ENCODE results near the gene CFAP92.

The CFAP92 gene

DNA sequence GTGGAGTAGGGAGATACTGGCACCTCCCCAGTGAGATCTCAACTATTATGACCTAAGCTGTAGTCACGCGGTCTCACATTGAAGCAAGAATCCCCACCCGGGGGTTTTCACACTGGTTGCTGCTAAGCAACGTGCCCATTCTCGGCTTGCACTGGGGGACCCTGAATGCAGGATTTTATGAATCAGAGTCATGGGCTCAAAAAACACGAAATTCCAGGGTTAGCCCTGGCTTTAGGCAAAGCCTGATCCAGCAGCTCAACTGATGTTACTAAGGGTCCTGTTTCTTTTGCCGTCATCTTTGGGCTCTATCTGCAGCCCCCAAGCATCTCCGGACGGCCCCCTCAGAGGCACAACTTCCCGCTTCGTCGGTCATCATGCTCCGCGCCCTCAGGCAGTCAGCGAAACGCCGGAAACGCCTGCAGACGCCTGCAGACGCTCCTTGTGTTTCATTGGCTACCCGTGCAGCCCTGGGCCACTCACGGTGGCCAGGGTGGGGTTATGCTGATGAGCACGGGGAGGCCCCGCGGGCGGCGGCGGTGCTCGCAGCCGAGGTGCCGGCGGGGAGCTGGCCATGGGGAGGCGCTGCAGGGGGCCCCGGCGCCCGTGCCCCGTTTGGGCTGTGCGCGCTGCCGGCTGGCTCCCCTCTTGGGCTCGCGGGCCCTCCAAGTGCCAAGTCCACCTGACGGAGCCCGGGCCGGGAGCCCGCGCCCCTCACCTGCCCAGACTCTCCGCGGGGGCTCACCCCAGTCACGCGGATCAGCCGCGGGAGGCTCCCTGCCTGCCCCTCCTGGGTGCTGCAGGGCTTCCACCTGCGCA lies 33.1 kb upstream of the CFAP92 start:
- peak; percentile 84 for DNase-seq (ENCODE audit: low spot score)

DNA sequence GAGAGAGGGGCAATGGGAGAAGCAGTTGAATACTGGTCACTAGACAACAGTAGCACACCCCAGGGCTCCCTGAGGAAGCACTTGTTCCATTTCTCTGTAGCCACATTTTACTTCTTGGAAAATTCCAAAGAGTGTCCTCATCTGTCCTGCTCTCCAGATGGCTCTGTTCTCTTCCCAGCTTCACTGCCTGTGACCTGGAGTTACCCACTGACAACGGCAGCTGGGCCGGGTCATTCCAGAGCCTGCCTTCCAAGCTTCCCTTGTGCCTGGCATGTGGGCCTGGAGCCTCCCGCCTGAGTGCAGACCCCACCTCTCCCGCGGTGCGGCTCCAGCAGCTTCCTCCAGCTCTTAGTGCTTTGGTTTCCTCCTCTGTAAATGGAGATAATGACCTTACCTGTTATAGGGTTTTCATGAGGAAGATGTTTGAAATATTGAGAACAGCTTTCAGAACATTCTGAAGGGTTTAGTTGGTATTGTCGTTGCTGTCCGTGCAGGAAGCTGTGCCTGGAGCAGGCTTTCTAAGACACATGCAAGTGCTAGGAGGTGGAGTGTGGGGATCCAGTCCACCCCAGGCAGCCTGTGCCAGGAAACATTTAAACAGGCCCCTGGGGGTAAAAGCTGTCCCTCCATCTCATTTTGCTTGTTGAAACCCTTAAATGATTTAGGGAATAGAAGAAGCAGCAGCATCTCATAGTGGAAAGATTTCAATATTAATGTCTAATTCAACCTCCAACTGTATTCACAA lies 32.0 kb upstream of the CFAP92 start:
- DNase-seq (ENCODE audit: low spot score), result no peak

GRCh38 chr3:129025108-129025507 lies 31.2 kb upstream of the CFAP92 start:
- no peak for DNase-seq (ENCODE audit: low spot score)

GRCh38 chr3:129023909-129024308 lies 30.0 kb upstream of the CFAP92 start:
- DNase-seq (ENCODE audit: low spot score), result no peak

DNA sequence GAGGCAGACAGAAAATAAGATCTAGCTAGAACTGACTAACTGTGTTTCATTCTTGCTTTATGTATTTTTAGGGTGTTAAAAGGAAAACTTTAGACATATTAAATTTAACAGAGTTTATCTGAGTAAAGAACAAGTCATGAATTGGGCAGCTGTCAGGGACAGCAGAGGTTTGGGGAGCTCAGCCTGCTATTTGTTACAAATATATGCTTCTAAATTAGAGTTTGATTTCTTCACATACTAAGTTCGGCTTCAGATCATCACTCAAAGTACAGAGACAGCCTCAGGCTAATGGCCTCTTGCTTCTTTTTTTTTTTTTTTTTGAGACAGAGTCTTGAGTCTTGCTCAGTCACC lies 29.1 kb upstream of the CFAP92 start:
- DNase-seq (ENCODE audit: low spot score), result no peak

GRCh38 chr3:129022114-129023007 lies 28.5 kb upstream of the CFAP92 start:
- no peak for DNase-seq (ENCODE audit: low spot score)

DNA sequence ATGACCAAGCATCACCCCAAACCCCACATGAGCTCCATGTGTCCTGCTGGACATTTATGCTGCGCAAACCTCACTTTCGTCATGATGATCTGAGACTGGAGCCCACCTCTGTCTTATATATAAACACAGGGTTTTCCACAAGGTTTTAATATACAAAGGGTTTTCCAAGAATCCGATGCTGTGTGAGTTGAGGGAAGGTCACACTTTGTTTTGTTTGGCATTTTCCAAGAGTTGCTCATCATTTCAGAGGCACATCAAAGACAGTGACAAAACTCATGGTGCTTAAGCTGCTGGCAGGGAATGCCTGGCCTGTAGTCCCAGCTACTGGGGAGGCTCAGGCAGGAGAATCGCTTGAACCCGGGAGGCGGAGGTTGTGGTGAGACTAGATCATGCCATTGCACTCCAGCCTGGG lies 27.3 kb upstream of the CFAP92 start:
- no peak for DNase-seq (ENCODE audit: low spot score)

GRCh38 chr3:129020691-129021090 lies 26.8 kb upstream of the CFAP92 start:
- DNase-seq (ENCODE audit: low spot score), result no peak

DNA sequence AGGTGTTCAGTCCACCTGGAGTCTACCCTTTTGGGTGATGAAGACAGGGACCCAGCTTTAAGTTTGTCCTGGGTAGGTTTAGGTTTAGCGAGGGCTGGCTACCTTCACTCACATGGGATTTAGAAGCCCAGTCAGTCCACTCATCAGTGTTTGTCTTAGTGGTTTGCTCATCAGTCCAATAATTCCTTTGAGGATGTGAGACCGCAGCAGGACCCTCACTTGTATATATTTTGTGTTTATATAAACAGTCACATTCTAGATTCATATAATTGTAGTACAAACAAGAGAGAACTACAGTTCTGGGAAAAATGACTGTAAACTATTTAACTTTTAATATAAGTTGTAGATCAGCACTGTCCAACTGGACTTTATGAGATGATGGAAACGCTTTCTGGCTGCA lies 25.4 kb upstream of the CFAP92 start:
- no peak for DNase-seq (ENCODE audit: low spot score)

DNA sequence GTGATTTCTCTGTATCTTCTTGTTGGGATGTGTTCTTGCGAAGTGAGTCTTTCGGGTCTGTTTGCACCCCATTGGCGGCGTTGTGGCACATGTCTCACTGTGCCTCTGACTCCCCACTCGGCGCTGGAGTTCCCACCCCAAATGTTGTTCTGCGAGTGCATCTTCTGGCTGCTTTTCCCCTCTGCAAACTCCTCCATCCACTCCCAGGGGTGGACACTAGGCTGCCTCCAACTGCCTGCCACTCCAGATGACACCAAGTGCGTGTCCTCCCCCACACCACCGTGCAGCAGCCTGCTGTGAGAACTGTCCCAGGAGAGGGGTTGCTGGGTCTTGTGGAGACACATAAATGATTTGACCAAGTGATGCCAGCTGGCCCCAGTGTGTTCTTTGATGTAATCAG lies 24.9 kb upstream of the CFAP92 start:
- DNase-seq (ENCODE audit: low spot score), result no peak

GRCh38 chr3:129018271-129018670 lies 24.4 kb upstream of the CFAP92 start:
- no peak for DNase-seq (ENCODE audit: low spot score)

DNA sequence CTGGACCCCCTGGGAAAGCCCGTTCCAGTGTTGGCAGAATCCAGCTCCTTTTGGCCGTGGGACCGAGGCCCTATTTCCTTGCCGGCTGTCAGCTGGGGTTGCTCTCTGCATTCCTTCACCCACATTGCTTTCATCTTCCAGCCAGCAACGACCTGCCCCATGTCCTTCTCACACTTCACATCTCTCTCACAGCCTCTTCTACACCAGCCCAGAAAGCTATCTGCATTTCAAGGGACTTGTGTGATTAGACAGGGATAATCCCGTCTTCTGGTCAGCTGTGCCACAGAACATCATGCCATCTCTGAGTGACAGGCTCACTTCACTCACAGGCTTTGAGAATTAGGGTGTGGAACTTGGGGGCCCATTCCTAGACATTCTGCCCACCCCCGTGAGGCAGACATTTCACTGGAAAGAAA lies 23.6 kb upstream of the CFAP92 start:
- no peak for DNase-seq (ENCODE audit: low spot score)

DNA sequence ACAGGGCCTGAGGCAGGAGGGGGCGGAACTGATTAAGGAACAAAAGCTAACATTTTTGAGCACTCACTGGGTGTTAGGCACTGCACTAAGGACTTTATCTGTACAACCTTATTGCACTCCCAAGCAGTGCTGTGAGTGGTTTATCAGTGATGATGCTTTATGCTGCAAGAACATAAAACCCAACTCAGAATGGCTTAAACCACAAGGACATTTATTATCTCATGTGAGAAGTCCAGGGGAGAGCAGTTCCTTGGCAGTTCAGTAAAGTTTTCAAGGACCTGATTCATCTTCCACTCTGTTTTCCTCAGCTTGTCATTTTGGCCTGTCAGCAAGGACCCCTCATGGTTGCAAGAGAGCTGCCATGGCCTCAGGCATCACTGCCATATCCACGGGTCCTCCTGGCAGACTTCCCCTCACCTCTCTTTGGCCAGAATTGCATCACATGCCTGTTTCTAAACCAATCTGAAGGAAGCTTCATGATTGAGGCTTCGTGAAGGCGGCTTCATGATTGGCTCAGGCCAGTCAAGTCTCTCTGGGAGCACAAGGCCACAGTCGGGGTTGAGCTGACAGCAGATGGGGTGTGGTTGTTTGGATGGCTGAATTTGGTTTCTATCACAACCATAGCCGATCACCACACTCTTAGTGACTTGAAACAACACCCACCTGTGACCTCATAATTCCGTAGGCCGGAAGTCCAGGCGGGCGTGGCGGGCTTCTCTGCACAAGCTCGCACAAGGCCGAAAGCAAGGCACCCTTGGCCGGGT lies 23.0 kb upstream of the CFAP92 start:
- DNase-seq (ENCODE audit: low spot score), result peak; percentile 24

DNA sequence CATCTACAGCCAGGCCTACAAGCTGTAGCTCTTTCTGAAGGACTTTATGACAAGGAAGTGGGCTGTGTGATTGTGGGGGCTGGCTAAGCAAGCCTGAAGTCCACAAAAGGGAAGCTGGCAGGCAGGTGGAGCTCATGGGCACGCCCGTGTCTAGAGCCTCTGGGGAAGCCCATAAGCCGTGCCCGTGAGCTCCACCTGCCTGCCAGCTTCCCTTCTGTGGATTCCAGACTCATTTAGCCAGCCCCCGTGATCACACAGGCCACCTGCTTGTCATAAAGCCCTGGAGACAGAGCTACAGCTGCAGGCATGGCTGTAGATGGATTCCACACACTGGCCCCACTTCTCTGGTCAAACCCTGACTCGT lies 22.5 kb upstream of the CFAP92 start:
- no peak for DNase-seq (ENCODE audit: low spot score)

- no peak for DNase-seq (ENCODE audit: low spot score)
Observed at GRCh38 chr3:129015388-129016105, 21.7 kb upstream of the CFAP92 start.

GRCh38 chr3:129014793-129015345 lies 21.0 kb upstream of the CFAP92 start:
- DNase-seq (ENCODE audit: low spot score), result no peak

DNA sequence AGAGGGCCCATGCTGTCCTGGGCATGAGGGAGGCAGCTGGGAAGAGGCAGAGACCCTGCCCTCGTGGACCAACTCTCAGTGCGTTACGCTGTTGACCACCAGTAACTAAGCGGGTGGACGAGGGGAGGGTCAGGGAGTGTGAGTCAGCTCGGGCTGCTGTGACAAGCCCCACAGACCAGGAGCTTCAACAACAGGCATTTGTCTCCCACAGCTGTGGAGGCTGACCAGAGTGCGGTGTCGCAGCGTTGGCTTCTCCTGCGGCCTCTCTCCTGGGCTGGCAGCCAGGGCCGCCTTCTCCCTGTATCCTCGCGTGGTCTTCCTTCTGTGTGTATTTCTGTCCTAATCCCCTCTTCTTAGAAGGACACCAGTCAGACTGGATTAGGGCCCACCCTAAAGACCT lies 20.3 kb upstream of the CFAP92 start:
- DNase-seq (ENCODE audit: low spot score), result no peak

GRCh38 chr3:129013491-129013891 lies 19.6 kb upstream of the CFAP92 start:
- no peak for DNase-seq (ENCODE audit: low spot score)

DNA sequence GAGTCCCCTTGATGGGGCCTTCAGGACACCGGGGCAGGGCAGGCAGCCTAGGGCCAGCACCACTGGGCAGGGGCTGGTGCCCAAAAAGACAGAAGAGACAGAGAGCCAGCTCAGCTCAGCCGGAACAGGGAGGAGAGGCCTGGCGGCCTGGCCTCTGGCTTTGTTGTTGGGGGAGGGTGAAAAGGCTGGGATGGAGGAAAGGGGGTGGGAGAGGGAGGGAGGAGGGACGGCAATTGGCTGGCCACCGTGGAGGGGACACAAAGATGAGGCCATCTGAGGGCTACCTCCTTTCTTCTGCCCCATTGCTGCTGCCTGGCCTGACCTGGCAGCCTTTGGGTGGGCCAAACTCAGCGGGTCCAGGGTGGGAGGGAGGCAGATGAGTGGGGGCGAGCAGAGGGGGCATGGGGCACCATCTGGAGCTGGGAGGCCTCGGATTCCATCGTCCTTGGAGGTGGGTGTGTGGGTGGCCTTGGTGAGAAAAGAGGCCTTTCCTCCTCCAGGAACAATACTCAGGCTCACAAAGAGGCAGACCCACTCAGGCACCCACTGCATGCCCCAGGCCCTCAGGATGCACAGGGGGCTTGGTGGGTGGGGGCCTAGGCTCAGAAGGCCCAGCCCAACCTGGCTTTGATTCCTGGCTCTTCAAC lies 16.6 kb upstream of the CFAP92 start:
- DNase-seq (ENCODE audit: low spot score), result no peak

- DNase-seq (ENCODE audit: low spot score), result no peak
Observed at GRCh38 chr3:129009266-129009665, 15.4 kb upstream of the CFAP92 start.
